Measurements from ENCODE around the gene CASQ2.

DNA sequence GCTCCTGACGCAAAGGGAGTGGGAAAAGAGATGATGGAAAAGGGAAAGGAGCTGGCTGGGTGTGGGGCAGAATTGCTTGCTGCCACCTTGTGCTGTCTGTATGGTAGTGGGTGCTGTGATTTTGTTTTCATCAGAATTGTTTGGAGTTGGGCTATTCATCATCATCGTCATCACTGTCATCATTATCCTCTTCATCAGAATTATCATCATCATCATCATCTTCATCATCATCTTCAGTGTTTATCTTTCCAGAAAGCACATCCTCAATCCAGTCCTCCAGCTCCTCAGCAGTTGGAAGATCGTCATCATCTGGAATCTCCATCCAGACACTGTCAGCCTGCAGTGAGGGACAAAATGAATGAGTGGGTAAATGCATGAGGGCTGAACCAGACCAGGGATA is 67.4 kb downstream of the CASQ2 start:
- TF ChIP-seq CTCF (IDR thresholded peaks at IDR 0.05; ENCODE audit: low read depth, low read length, poor library complexity, severe bottlenecking) (no peak), EZH2phosphoT487 (IDR thresholded peaks at IDR 0.05; ENCODE audit: borderline replicate concordance, low read length) (no peak)

Measured in DOHH2 (cell line).